ENCODE measurements around the gene PCDH9.
"Not testable (repeated sequence)": the region's sequence is repeated elsewhere in the genome, so short reads cannot be mapped to it uniquely, and the experiment has no call there.

Gene PCDH9

GRCh38 chr13:67099494-67099893 is 130.6 kb downstream of the PCDH9 start:
- H3K4me1 ChIP-seq (ENCODE audit: low read length) = no peaks in the 10 kb centered on the region
- no peak overlapping the region for H3K9ac ChIP-seq (ENCODE audit: low read length)
- H3K4me3 ChIP-seq (ENCODE audit: low read length) = no peak overlapping the region
- H3K4me2 ChIP-seq (ENCODE audit: low read length) = no peak overlapping the region
- H3K79me2 ChIP-seq (ENCODE audit: low read length) = no peaks in the 10 kb centered on the region
- no peaks in the 10 kb centered on the region for H3K27me3 ChIP-seq (ENCODE audit: low read depth, low read length)
- no peak for TF ChIP-seq CTCF (IDR thresholded peaks at IDR 0.05; ENCODE audit: low read depth, low read length)
- no peak for TF ChIP-seq EZH2phosphoT487 (IDR thresholded peaks at IDR 0.05; ENCODE audit: low read depth)
- H4K20me1 ChIP-seq (ENCODE audit: insufficient read depth, low read length) = no peaks in the 10 kb centered on the region
- no peak overlapping the region for H2AFZ ChIP-seq (ENCODE audit: low read depth, low read length)
- no peaks in the 10 kb centered on the region for H3K36me3 ChIP-seq (replicated peaks; ENCODE audit: low read depth, low read length)
- no peaks in the 10 kb centered on the region for H3K9me3 ChIP-seq (ENCODE audit: insufficient read depth, low read length)
- H3K27ac ChIP-seq (ENCODE audit: low read length) = no peak overlapping the region

GRCh38 chr13:67097892-67098452 is 132.2 kb downstream of the PCDH9 start:
- H2AFZ ChIP-seq (ENCODE audit: low read depth, low read length) = no peak overlapping the region
- no peak overlapping the region for H3K9ac ChIP-seq (ENCODE audit: low read length)
- H3K36me3 ChIP-seq (replicated peaks; ENCODE audit: low read depth, low read length) = no peaks in the 10 kb centered on the region
- no peaks in the 10 kb centered on the region for H3K4me1 ChIP-seq (ENCODE audit: low read length)
- no peaks in the 10 kb centered on the region for H3K27me3 ChIP-seq (ENCODE audit: low read depth, low read length)
- H3K4me3 ChIP-seq (ENCODE audit: low read length) = no peak overlapping the region
- TF ChIP-seq EZH2phosphoT487 (IDR thresholded peaks at IDR 0.05; ENCODE audit: low read depth) (no peak), CTCF (IDR thresholded peaks at IDR 0.05; ENCODE audit: low read depth, low read length) (no peak)
- no peaks in the 10 kb centered on the region for H3K79me2 ChIP-seq (ENCODE audit: low read length)
- no peaks in the 10 kb centered on the region for H4K20me1 ChIP-seq (ENCODE audit: insufficient read depth, low read length)
- no peaks in the 10 kb centered on the region for H3K9me3 ChIP-seq (ENCODE audit: insufficient read depth, low read length)
- no peak overlapping the region for H3K27ac ChIP-seq (ENCODE audit: low read length)
- no peak overlapping the region for H3K4me2 ChIP-seq (ENCODE audit: low read length)

- not testable (repeated sequence) for H3K79me2 ChIP-seq (ENCODE audit: low read length); H3K4me2 ChIP-seq (ENCODE audit: low read length); H3K27me3 ChIP-seq (ENCODE audit: low read depth, low read length); H3K4me3 ChIP-seq (ENCODE audit: low read length); H3K4me1 ChIP-seq (ENCODE audit: low read length); H3K9me3 ChIP-seq (ENCODE audit: insufficient read depth, low read length); H3K9ac ChIP-seq (ENCODE audit: low read length); H3K27ac ChIP-seq (ENCODE audit: low read length); H4K20me1 ChIP-seq (ENCODE audit: insufficient read depth, low read length); H3K36me3 ChIP-seq (replicated peaks; ENCODE audit: low read depth, low read length); H2AFZ ChIP-seq (ENCODE audit: low read depth, low read length)
These were observed 133.2 kb downstream of the PCDH9 start for GRCh38 chr13:67096893-67097292.

DNA sequence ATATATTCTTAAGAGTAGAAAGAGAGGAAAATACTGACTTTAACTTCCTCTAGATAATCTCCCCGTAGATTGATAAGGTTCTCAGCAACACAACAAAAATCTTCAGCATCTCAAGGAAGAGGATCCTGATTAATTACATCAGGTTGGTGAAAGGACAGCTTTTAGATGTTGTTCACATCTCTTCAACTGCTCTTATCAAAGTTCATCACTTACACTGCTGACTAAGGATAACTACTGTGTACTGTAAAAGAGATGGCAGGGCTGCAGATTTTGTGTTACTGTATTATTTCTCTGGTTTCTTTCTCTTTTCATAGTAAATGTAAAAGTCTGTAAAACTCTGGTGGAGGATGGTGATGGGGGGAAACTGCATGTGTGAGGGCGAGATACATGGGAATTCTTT is 133.7 kb downstream of the PCDH9 start:
- TF ChIP-seq EZH2phosphoT487 (IDR thresholded peaks at IDR 0.05; ENCODE audit: low read depth) (no peak), CTCF (IDR thresholded peaks at IDR 0.05; ENCODE audit: low read depth, low read length) (no peak)
- H3K79me2 ChIP-seq (ENCODE audit: low read length) = no peaks in the 10 kb centered on the region
- no peaks in the 10 kb centered on the region for H3K9me3 ChIP-seq (ENCODE audit: insufficient read depth, low read length)
- H3K9ac ChIP-seq (ENCODE audit: low read length) = no peak overlapping the region
- no peak overlapping the region for H3K27ac ChIP-seq (ENCODE audit: low read length)
- no peaks in the 10 kb centered on the region for H3K36me3 ChIP-seq (replicated peaks; ENCODE audit: low read depth, low read length)
- H4K20me1 ChIP-seq (ENCODE audit: insufficient read depth, low read length) = no peaks in the 10 kb centered on the region
- no peak overlapping the region for H2AFZ ChIP-seq (ENCODE audit: low read depth, low read length)
- no peak overlapping the region for H3K4me3 ChIP-seq (ENCODE audit: low read length)
- no peaks in the 10 kb centered on the region for H3K27me3 ChIP-seq (ENCODE audit: low read depth, low read length)
- no peak overlapping the region for H3K4me2 ChIP-seq (ENCODE audit: low read length)
- H3K4me1 ChIP-seq (ENCODE audit: low read length) = peaks cover under 1% of the 10 kb centered on the region; the same call in 1 of the 2 replicates

Measured in OCI-LY3 (cell line).